HCT116 (cell line): ENCODE data around the gene IQCK. TPM values are rescaled to one million over a fixed set of nuclear protein-coding genes. Genes with fewer than 3 reads are reported as not detected.

Experiments
- ATAC-seq: fragments of 200-7000 bp; cut with Tn5 transposase; 2 replicates; pipeline ENCODE4 v1.9.1; 2020; ENCODE audit warnings: mild to moderate bottlenecking, moderate library complexity
- BruUV-seq: library from RNA; stranded (reverse); fragments of 400-500 nt; replicated peaks from 2 replicates; lab custom pipeline; 2021; lab: Mats Ljungman, UMichigan
- CTCF ChIA-PET: fragments of 300-600 bp; sonication (Branson Sonifier 250); formaldehyde crosslinking; loops from one replicate; lab custom pipeline; 2021; ENCODE audit warnings: antibody characterized with exemption; lab: Charles Lee
- POLR2A ChIA-PET: fragments of 300-600, 350-600 bp; sonication (Branson Sonifier 250); formaldehyde crosslinking; loops from one replicate; lab custom pipeline; 2021; ENCODE audit warnings: antibody characterized with exemption; lab: Charles Lee
- RAD21 ChIA-PET, 2 experiments: fragments of 300-600 bp; sonication (Branson Sonifier 250); formaldehyde crosslinking; loops; one replicate each; lab custom pipeline; 2023; ENCODE audit warnings: low total read pairs in 2 of 2; ENCODE audit not compliant: uncharacterized antibody in 2 of 2, unreplicated experiment in 2 of 2, low non-redundant PET in 1 of 2; lab: Charles Lee
- DNase-seq: peaks from one replicate; pipeline ENCODE4 v3.0.0-alpha.2; 2010; ENCODE audit warnings: low read depth, low spot score
- H2AFZ ChIP-seq: fragments of 200-600 bp; shearing (Covaris generic), sonication (generic); 2 replicates; pipeline ENCODE4 v1.6.1; 2017; ENCODE audit warnings: low read depth, mixed run types, mixed read lengths, antibody characterized with exemption, low read length; ENCODE audit not compliant: poor library complexity, severe bottlenecking
- H3K27ac ChIP-seq: 2 replicates; pipeline ENCODE4 v1.5.1; 2012; ENCODE audit warnings: low read depth, low read length
- H3K27me3 ChIP-seq: fragments of 200-600 bp; sonication (generic); 2 replicates; pipeline ENCODE4 v1.6.1; 2016; ENCODE audit warnings: mixed run types, low read length, mixed read lengths; ENCODE audit not compliant: insufficient read depth
- H3K36me3 ChIP-seq, 2 experiments: fragments of 200-500 bp in 1 of 2; fragments of 200-600 bp in 1 of 2; sonication (Bioruptor generic) in 1 of 2; sonication (generic) in 1 of 2; 2 replicates each; pipeline versions ENCODE4 v1.5.1 to v1.6.1; 2014 to 2016; ENCODE audit warnings: low read length in 2 of 2, inconsistent platforms in 1 of 2, mixed read lengths in 1 of 2, mixed run types in 1 of 2; ENCODE audit not compliant: insufficient read depth in 2 of 2, control insufficient read depth in 1 of 2
- H3K4me1 ChIP-seq, 2 experiments: fragments of 200-600 bp in 1 of 2; sonication (generic) in 1 of 2; 2 replicates each; pipeline versions ENCODE4 v1.5.1 to v1.6.1; 2012 to 2017; ENCODE audit warnings: low read length in 2 of 2, inconsistent platforms in 1 of 2, mild to moderate bottlenecking in 1 of 2, mixed read lengths in 1 of 2, mixed run types in 1 of 2, moderate library complexity in 1 of 2; ENCODE audit not compliant: insufficient read depth in 2 of 2, control insufficient read depth in 1 of 2
- H3K4me2 ChIP-seq: fragments of 200-600 bp; sonication (generic); 2 replicates; pipeline ENCODE4 v1.6.1; 2017; ENCODE audit warnings: mixed run types, low read length, mixed read lengths
- H3K4me3 ChIP-seq, 2 experiments: fragments of 200-600 bp in 1 of 2; sonication (generic) in 1 of 2; replicated peaks in 1 of 2; 2 replicates each; pipeline ENCODE4 v1.5.1; 2011 to 2016; ENCODE audit warnings: low read length in 2 of 2, control low read depth in 1 of 2, low read depth in 1 of 2, mild to moderate bottlenecking in 1 of 2, mixed read lengths in 1 of 2, mixed run types in 1 of 2
- H3K79me2 ChIP-seq: fragments of 200-600 bp; sonication (generic); 2 replicates; pipeline ENCODE4 v1.6.1; 2017; ENCODE audit warnings: mild to moderate bottlenecking, mixed run types, low read length, moderate library complexity, mixed read lengths; ENCODE audit not compliant: insufficient read depth
- H3K9ac ChIP-seq: fragments of 200-600 bp; sonication (generic); 2 replicates; pipeline ENCODE4 v1.6.1; 2016; ENCODE audit warnings: low read length, mixed read lengths
- H3K9me2 ChIP-seq: fragments of 200-600 bp; sonication (generic), shearing (Covaris generic); 2 replicates; pipeline ENCODE4 v1.6.1; 2017; ENCODE audit warnings: mixed run types, mild to moderate bottlenecking, moderate library complexity; ENCODE audit not compliant: insufficient read depth
- H3K9me3 ChIP-seq, 2 experiments: fragments of 200-500 bp in 1 of 2; fragments of 200-600 bp in 1 of 2; sonication (Bioruptor generic) in 1 of 2; sonication (generic) in 1 of 2; 2 replicates each; pipeline ENCODE4 v1.6.1; 2014 to 2017; ENCODE audit warnings: low read length in 2 of 2, mixed read lengths in 2 of 2, inconsistent platforms in 1 of 2, low read depth in 1 of 2, mild to moderate bottlenecking in 1 of 2, mixed run types in 1 of 2, moderate library complexity in 1 of 2; ENCODE audit not compliant: control insufficient read depth in 1 of 2, insufficient read depth in 1 of 2
- H4K20me1 ChIP-seq: fragments of 200-600 bp; sonication (generic), shearing (Covaris generic); 2 replicates; pipeline ENCODE4 v1.6.1; 2017; ENCODE audit warnings: mixed run types, mild to moderate bottlenecking, moderate library complexity; ENCODE audit not compliant: insufficient read depth
- CBX3 ChIP-seq: IDR thresholded peaks from 2 replicates; pipeline ENCODE4 v1.6.1; 2012; ENCODE audit warnings: low read depth
- EGR1 ChIP-seq: IDR thresholded peaks from 2 replicates; pipeline ENCODE4 v1.6.1; 2012; ENCODE audit warnings: low read depth
- EZH2 ChIP-seq: fragments of 200-600 bp; sonication (generic); IDR thresholded peaks from 2 replicates; pipeline ENCODE4 v1.6.1; 2017; ENCODE audit warnings: antibody characterized with exemption, mixed run types
- FOSL1 ChIP-seq: IDR thresholded peaks from 2 replicates; pipeline ENCODE4 v1.6.1; 2012; ENCODE audit warnings: low read depth
- JUND ChIP-seq: IDR thresholded peaks from 2 replicates; pipeline ENCODE4 v1.6.1; 2012
- POLR2AphosphoS5 ChIP-seq: IDR thresholded peaks from 2 replicates; pipeline ENCODE4 v1.6.1; 2011; ENCODE audit warnings: mild to moderate bottlenecking, low read depth, low read length, moderate library complexity
- RAD21 ChIP-seq: IDR thresholded peaks from 2 replicates; pipeline ENCODE4 v1.6.1; 2012; ENCODE audit warnings: low read depth, mild to moderate bottlenecking
- SIN3A ChIP-seq: IDR thresholded peaks from 2 replicates; pipeline ENCODE4 v1.6.1; 2012; ENCODE audit warnings: low read depth
- SRF ChIP-seq: IDR thresholded peaks from 2 replicates; pipeline ENCODE4 v1.6.1; 2012; ENCODE audit warnings: low read depth
- TCF7L2 ChIP-seq: IDR thresholded peaks from 2 replicates; pipeline ENCODE4 v1.7.0; 2011; ENCODE audit warnings: borderline replicate concordance, inconsistent platforms; ENCODE audit not compliant: insufficient read depth, insufficient read length; ENCODE audit errors: extremely low read depth
- YY1 ChIP-seq: IDR thresholded peaks from 2 replicates; pipeline ENCODE4 v1.6.1; 2011; ENCODE audit warnings: low read length, low read depth, moderate library complexity, mild to moderate bottlenecking; ENCODE audit not compliant: insufficient replicate concordance; ENCODE audit errors: extremely low read depth
- ZNF274 ChIP-seq: fragments of 200-500 bp; sonication (Bioruptor generic); IDR thresholded peaks from 2 replicates; pipeline ENCODE4 v1.6.1; 2014; ENCODE audit warnings: mild to moderate bottlenecking, low read depth, low read length, inconsistent platforms
- intact Hi-C: fragments of 100-400 bp; cut with micrococcal nuclease; formaldehyde crosslinking; loops from 2 replicates; pipeline ENCODE4 v1.10.0; 2022
- total RNA-seq: library from RNA; stranded (reverse); gene quantifications from one replicate; pipeline ENCODE4 v1.2.1, GENCODE V29; 2021; ENCODE audit not compliant: unreplicated experiment
- TF ChIP-seq, protein P1 (sequence below): IDR thresholded peaks from 2 replicates; pipeline ENCODE4 v1.6.1; 2011; ENCODE audit warnings: mild to moderate bottlenecking, low read length, moderate library complexity; ENCODE audit not compliant: insufficient replicate concordance; ENCODE audit errors: extremely low read depth
- TF ChIP-seq, protein P2 (sequence below), 3 experiments: fragments of 200-600 bp in 1 of 3; sonication (generic) in 1 of 3; IDR thresholded peaks in 2 of 3; conservative IDR thresholded peaks in 1 of 3; 2 replicates each; pipeline ENCODE4 v1.5.1; 2012 to 2017; ENCODE audit warnings: low read depth in 2 of 3, low read length in 2 of 3, antibody characterized with exemption in 1 of 3, borderline replicate concordance in 1 of 3, control low read depth in 1 of 3, mild to moderate bottlenecking in 1 of 3, mixed read lengths in 1 of 3, mixed run types in 1 of 3, moderate library complexity in 1 of 3; ENCODE audit not compliant: insufficient read depth in 1 of 3
- TF ChIP-seq, protein P3 (sequence below): IDR thresholded peaks from 2 replicates; pipeline ENCODE4 v1.6.1; 2012

Gene IQCK
- total RNA-seq, 1 experiment from 2014 or later, result 11.8 TPM

DNA sequence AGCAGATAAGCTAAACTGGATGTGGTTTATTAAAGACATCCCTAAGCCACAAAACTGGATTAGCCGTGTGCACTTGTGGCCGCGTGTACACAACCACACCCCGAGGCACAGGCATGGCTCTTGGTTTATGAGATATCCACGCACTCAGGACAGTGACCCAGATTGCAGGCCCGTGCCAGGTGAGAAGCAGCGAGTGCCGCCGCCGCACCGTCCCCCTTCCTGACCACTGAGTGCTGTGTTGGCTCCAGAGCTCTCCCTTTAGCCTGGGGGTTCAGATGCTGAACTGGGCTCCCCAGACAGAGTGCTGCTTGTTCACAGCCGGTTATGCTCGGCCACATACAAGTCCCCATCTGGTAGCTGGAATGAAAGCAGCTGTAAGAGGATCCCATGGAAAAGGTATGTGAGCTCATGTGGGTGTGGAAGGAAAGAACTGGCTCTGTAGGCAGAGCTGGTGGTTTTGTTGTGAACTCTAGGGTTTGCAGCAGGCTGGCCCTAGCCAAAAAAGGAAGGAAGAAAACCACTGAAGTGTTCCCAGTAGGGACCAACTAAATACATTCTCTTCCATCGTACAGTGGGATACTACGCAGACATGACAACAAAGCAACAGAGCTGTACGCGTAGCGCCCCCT lies 29.6 kb upstream of the IQCK start:
- Histone ChIP-seq H3K27me3 (no peaks in the 10 kb centered on the region), H3K9me3 (no peaks in the 10 kb centered on the region), H4K20me1 (no peaks in the 10 kb centered on the region), H3K4me3 (no peak overlapping the region), H3K9ac (no peak overlapping the region), H3K4me2 (no peak overlapping the region), H3K27ac (no peak overlapping the region), H2AFZ (no peak overlapping the region), H3K4me1 (peaks cover 0 to 4% of the 10 kb centered on the region in 2 experiments; a peak in 2 of 4 replicates), H3K9me2 (no peaks in the 10 kb centered on the region), H3K36me3 (no peaks in the 10 kb centered on the region; a peak in 1 of 4 replicates), H3K79me2 (no peaks in the 10 kb centered on the region)
- ATAC-seq (no peak), DNase-seq (no peak)
- POLR2A ChIA-PET, result no interaction called here
- intact Hi-C loops, result no loop called here
- BruUV-seq, result no TSS peak
- RAD21 ChIA-PET, result no interaction called here
- TF ChIP-seq, protein P1, sequence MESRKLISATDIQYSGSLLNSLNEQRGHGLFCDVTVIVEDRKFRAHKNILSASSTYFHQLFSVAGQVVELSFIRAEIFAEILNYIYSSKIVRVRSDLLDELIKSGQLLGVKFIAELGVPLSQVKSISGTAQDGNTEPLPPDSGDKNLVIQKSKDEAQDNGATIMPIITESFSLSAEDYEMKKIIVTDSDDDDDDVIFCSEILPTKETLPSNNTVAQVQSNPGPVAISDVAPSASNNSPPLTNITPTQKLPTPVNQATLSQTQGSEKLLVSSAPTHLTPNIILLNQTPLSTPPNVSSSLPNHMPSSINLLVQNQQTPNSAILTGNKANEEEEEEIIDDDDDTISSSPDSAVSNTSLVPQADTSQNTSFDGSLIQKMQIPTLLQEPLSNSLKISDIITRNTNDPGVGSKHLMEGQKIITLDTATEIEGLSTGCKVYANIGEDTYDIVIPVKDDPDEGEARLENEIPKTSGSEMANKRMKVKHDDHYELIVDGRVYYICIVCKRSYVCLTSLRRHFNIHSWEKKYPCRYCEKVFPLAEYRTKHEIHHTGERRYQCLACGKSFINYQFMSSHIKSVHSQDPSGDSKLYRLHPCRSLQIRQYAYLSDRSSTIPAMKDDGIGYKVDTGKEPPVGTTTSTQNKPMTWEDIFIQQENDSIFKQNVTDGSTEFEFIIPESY, result no peak
- TF ChIP-seq ZNF274, result no peak
- no peak for TF ChIP-seq FOSL1
- no peak for TF ChIP-seq JUND
- no peak for TF ChIP-seq YY1
- TF ChIP-seq SIN3A, result no peak
- TF ChIP-seq, protein P2, sequence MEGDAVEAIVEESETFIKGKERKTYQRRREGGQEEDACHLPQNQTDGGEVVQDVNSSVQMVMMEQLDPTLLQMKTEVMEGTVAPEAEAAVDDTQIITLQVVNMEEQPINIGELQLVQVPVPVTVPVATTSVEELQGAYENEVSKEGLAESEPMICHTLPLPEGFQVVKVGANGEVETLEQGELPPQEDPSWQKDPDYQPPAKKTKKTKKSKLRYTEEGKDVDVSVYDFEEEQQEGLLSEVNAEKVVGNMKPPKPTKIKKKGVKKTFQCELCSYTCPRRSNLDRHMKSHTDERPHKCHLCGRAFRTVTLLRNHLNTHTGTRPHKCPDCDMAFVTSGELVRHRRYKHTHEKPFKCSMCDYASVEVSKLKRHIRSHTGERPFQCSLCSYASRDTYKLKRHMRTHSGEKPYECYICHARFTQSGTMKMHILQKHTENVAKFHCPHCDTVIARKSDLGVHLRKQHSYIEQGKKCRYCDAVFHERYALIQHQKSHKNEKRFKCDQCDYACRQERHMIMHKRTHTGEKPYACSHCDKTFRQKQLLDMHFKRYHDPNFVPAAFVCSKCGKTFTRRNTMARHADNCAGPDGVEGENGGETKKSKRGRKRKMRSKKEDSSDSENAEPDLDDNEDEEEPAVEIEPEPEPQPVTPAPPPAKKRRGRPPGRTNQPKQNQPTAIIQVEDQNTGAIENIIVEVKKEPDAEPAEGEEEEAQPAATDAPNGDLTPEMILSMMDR (IDR thresholded peaks at IDR 0.05 in 2 of 3, conservative IDR thresholded peaks at IDR 0.05 in 1 of 3; ENCODE audit: borderline replicate concordance in 1 of 3, insufficient read depth in 1 of 3, low read depth in 2 of 3, low read length in 2 of 3), result no peak
- TF ChIP-seq SRF, result no peak
- TF ChIP-seq TCF7L2, result no peak
- no peak for TF ChIP-seq RAD21
- no peak for TF ChIP-seq EGR1
- TF ChIP-seq CBX3, result no peak
- no peak for TF ChIP-seq EZH2
- TF ChIP-seq POLR2AphosphoS5, result no peak
- TF ChIP-seq, protein P3, sequence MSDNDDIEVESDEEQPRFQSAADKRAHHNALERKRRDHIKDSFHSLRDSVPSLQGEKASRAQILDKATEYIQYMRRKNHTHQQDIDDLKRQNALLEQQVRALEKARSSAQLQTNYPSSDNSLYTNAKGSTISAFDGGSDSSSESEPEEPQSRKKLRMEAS, result no peak
- TF ChIP-seq, all 23 proteins: peak for 0
- CTCF ChIA-PET, result no interaction called here
